Natural killer cell treated with Interleukin-12 subunit alpha and Interleukin-12 subunit beta and Interleukin-15 and Interleukin-18, amount 100 ng/mL, for 72 hours (primary cell): ENCODE measurements around the gene PLEKHF1. TPM values are rescaled to one million over a fixed set of nuclear protein-coding genes. Genes with fewer than 3 reads are reported as not detected.
"Not testable (repeated sequence)": the region's sequence is repeated elsewhere in the genome, so short reads cannot be mapped to it uniquely, and the experiment has no call there.

Experiments used
- ATAC-seq, 2 donors: fragments of 150-1000 bp; cut with Tn5 transposase in 1 of 2; sonication (Bioruptor Pico), chemical (Tn5 transposase) in 1 of 2; 2 replicates each; pipeline ENCODE4 v1.10.0; 2021
- DNase-seq: peaks from one replicate; pipeline ENCODE4 v3.0.0; 2022; ENCODE audit warnings: low spot score
- H3K27ac Mint-ChIP-seq, 2 donors: 1 replicate in 1 of 2; 2 replicates in 1 of 2; pipeline ENCODE4 v1.8.0; 2022; ENCODE audit warnings: mixed read lengths in 2 of 2, mild to moderate bottlenecking in 1 of 2, moderate library complexity in 1 of 2
- H3K27me3 Mint-ChIP-seq, 2 donors: 1 replicate in 1 of 2; 2 replicates in 1 of 2; pipeline ENCODE4 v1.8.0; 2022; ENCODE audit warnings: mixed read lengths in 2 of 2
- H3K36me3 Mint-ChIP-seq: one replicate; pipeline ENCODE4 v1.8.0; 2022; ENCODE audit warnings: mixed read lengths
- H3K4me1 Mint-ChIP-seq, 2 donors: 1 replicate in 1 of 2; 2 replicates in 1 of 2; pipeline ENCODE4 v1.8.0; 2022; ENCODE audit warnings: low read depth in 2 of 2, mixed read lengths in 2 of 2, mild to moderate bottlenecking in 1 of 2
- H3K4me3 Mint-ChIP-seq: one replicate; pipeline ENCODE4 v1.8.0; 2022; ENCODE audit warnings: mixed read lengths
- H3K9me3 Mint-ChIP-seq: 2 replicates; pipeline ENCODE4 v1.8.0; 2022; ENCODE audit warnings: mixed read lengths
- total RNA-seq, 2 donors: library from RNA; stranded (reverse); gene quantifications; one replicate each; pipeline ENCODE4 v1.2.3, GENCODE V29; 2022

The PLEKHF1 gene
- total RNA-seq, 2 donors from 2014 or later = 15.6 to 17.7 TPM

DNA sequence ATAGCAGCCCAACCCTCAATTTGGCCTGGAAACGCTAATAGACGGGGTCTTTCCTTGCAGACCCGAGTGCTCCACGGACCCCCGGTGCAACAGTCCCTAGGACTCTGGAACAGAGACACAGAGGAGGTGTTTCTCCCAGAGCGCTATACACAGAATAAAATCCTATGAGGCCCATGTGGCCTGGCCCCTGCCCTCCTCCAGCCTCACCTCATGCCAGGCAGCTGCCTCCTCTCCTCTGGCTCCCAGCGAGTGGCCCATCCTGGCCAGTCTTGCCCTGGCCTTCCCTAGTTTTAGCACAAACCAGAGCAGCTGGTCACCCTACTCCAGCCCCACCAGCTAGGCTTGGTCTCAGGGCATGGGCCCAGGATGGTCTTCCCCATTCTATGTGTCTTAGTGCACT, 38.9 kb upstream of the PLEKHF1 start:
- H3K27ac Mint-ChIP-seq = peak overlapping the region in 1 of 2 donors; percentile 31
- DNase-seq (no peak), ATAC-seq (no peak)
- H3K36me3 Mint-ChIP-seq = no peaks in the 10 kb centered on the region
- H3K4me1 Mint-ChIP-seq = peaks cover 34 to 36% of the 10 kb centered on the region in 2 donors
- no peaks in the 10 kb centered on the region for H3K9me3 Mint-ChIP-seq
- no peak overlapping the region for H3K4me3 Mint-ChIP-seq
- no peaks in the 10 kb centered on the region for H3K27me3 Mint-ChIP-seq

DNA sequence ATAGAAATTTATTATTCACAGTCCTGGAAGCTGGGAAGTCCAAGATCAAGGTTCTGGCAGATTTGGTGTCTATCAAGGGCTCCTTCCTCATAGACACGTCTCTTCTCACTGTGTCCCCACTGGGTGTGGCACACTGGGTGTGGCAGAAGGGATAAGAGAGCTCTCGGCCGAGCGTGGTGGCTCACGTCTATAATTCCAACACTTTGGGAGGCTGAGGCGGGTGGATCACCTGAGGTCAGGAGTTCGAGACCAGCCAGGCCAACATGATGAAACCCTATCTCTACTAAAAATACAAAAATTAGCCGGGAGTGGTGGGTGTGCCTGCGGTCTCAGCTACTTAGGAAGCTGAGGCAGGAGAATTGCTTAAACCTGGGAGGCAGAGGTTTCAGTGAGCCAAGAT, 38.4 kb upstream of the PLEKHF1 start:
- Mint-ChIP-seq H3K27ac (peak overlapping the region in 1 of 2 donors; percentile 31), H3K4me1 (peaks cover 30 to 31% of the 10 kb centered on the region in 2 donors)
- H3K36me3 Mint-ChIP-seq, H3K4me3 Mint-ChIP-seq, H3K27me3 Mint-ChIP-seq, DNase-seq, H3K9me3 Mint-ChIP-seq, ATAC-seq: not testable (repeated sequence)

DNA sequence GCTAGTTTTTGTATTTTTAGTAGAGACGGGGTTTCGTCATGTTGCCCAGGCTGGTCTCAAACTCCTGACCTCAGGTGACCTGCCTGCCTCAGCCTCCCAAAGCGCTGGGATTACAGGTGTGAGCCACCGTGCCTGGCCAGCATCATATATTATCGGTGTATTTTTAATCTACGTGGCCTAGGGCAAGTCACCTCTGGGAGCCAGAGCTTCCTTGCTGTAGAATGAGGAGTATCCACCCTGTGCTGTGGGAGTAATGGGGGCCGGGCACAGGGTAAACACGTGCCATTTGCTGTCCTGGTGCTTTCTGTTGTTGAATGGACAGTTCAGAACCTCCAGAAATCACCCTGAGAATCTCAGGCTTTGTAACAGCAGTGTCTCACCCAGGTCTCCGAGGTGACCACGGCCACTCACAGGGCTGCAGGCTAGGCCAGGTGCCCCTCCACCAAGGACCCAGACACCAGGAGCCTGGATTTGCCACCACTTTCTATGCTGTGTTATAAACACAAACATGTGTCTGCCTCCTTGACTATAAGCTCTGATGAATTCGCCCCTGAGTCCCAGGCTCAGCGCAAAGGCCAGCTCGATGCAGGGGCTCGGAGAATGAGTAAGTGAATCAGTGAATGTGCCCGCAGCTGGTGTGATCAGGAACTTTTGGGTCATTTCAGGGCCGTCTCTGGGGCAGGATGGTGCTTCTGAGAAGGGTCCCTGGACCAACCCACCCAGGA, 36.4 kb upstream of the PLEKHF1 start:
- Mint-ChIP-seq H3K36me3 (no peaks in the 10 kb centered on the region), H3K27ac (no peak overlapping the region), H3K27me3 (no peaks in the 10 kb centered on the region), H3K9me3 (no peaks in the 10 kb centered on the region), H3K4me3 (no peak overlapping the region), H3K4me1 (peaks cover 12 to 15% of the 10 kb centered on the region in 2 donors)
- no peak for ATAC-seq
- no peak for DNase-seq

DNA sequence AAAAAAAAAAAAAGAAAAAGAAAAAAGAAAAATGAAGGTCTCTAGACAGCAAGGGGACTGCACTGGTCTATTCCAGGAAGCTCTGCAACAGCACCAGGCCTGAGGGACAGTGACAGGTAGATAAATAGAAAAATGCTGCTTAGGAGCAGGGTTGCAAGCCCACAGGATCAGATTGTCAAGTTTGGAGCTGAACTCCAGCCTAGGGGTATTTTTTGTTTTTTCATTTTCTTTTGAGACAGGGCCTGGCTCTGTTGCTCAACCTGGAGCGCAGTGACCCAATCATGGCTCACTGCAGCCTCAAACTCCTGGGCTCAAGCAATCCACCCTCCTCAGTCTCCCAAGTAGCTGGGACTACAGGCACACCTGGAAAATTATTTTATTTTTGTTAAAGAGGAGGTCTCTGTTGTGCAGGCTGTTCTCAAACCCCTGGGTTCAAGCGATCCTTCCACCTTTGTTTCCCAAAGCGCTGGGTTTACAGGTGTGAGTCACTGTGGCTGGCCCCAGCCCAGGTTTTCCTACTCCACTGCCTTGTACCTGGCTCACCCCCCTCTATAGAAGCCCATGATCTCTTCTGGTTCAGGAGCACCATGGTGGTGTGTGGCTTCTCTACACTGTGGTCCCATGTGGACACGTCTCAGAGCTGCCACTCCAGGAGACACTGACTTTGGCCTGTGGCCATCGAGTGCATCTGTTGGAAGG, 35.3 kb upstream of the PLEKHF1 start:
- Mint-ChIP-seq H3K27ac (no peak overlapping the region), H3K4me1 (peaks cover 4 to 10% of the 10 kb centered on the region in 2 donors), H3K4me3 (no peak overlapping the region), H3K36me3 (no peaks in the 10 kb centered on the region), H3K9me3 (no peaks in the 10 kb centered on the region), H3K27me3 (no peaks in the 10 kb centered on the region)
- ATAC-seq (no peak), DNase-seq (no peak)

DNA sequence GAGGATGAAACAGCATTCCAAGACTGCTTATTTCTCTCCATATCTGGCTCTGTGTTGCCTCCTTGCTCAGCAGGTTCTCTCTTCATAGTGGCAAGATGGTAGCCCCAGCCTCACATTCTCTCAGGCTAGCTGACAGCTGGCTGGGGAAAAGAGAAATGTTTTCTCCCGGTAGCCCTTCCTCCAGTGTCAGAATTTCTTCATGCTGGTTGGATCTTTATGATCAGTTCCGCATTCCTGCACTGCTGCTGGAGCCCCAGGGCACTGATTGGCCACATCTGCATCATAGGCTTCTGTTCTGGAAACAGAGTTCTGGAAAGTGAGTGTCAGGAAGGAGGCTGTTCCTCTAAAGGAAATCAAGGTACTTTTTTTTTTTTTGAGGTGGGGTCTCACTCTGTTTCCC, 34.6 kb upstream of the PLEKHF1 start:
- no peaks in the 10 kb centered on the region for H3K36me3 Mint-ChIP-seq
- no peak overlapping the region for H3K27ac Mint-ChIP-seq
- H3K9me3 Mint-ChIP-seq = no peaks in the 10 kb centered on the region
- H3K4me3 Mint-ChIP-seq = no peak overlapping the region
- ATAC-seq (no peak), DNase-seq (no peak)
- H3K4me1 Mint-ChIP-seq = peaks cover 0 to 6% of the 10 kb centered on the region in 2 donors
- no peaks in the 10 kb centered on the region for H3K27me3 Mint-ChIP-seq

DNA sequence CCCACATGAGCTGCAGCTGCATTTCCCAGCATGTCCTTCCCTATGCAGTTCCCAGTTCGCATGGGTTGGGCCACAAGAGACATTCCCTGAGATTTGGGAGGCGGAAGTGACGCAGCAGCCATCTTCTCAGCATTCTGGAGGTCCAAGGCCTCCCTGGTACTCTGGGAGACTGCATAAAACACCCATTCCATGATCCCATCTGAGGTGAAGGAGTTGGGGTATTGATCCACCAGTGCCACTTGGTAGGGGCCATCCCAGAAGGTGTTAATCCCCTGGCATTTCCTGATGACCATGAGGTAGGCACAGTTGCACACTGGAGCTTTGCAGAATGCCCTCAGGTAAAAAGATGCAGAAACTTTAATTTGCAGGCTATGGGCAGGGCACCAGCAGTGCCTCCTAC, 33.8 kb upstream of the PLEKHF1 start:
- Mint-ChIP-seq H3K27me3 (no peaks in the 10 kb centered on the region), H3K36me3 (no peaks in the 10 kb centered on the region), H3K4me3 (no peak overlapping the region), H3K9me3 (no peaks in the 10 kb centered on the region), H3K27ac (no peak overlapping the region), H3K4me1 (peaks cover 0 to 4% of the 10 kb centered on the region in 2 donors)
- ATAC-seq (no peak), DNase-seq (no peak)

DNA sequence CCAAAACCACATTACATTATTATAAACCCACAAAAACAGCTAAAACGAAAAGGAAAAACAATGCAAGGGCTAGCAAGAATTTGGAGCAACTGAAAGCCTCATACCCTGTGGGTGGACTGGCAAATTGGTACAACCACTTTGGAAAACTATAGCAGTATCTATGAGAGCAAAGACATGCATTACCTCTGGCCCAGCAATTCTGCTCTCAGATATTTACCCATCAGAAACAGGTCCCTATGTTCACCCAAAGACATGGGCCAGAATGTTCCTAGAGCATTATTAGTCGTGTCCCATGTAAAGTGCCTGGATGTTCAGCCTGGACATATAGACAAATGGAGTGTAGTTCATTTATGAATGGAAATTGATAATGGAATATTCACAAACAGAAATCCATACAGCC, 31.3 kb upstream of the PLEKHF1 start:
- Mint-ChIP-seq H3K9me3 (no peaks in the 10 kb centered on the region), H3K4me1 (no peaks in the 10 kb centered on the region), H3K4me3 (no peak overlapping the region), H3K36me3 (no peaks in the 10 kb centered on the region), H3K27ac (no peak overlapping the region), H3K27me3 (no peaks in the 10 kb centered on the region)
- ATAC-seq = no peak
- DNase-seq = no peak

DNA sequence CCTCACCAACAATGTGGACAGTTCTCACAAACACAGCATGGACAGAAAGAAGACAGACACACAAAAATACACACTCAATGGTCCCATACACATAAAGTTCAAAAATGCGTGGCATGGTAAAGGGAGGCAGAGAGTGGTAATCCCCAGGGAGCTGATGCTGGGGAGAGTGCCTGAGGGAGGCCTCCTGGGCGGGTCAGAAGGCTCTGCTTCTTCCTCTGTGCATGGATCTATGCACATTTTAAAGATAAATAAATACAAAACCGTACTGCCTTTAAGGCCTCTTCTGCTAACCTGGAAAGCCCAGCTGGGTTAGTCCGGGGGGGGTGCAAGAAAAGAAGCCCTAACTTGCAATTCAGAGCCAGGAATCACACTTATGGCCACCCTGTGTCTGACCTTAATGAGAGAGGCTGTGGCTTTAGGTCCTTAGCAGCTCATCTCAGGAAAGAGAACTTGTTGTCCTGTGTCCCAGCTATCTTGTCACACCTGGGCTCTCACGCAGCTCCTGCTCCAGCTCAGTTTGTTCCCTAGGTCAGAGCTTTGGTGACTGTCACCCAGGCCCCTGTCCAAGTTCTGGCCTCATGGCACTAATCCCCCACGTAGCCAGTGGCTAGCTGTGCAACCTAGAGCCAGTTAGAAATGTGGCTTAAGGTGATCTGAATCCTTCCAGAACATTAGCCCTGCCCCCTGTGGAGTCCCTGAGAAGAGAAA, 30.7 kb upstream of the PLEKHF1 start:
- DNase-seq = no peak
- Mint-ChIP-seq H3K9me3 (no peaks in the 10 kb centered on the region), H3K4me1 (no peaks in the 10 kb centered on the region), H3K27ac (no peak overlapping the region), H3K27me3 (no peaks in the 10 kb centered on the region), H3K36me3 (no peaks in the 10 kb centered on the region), H3K4me3 (no peak overlapping the region)
- ATAC-seq = no peak

DNA sequence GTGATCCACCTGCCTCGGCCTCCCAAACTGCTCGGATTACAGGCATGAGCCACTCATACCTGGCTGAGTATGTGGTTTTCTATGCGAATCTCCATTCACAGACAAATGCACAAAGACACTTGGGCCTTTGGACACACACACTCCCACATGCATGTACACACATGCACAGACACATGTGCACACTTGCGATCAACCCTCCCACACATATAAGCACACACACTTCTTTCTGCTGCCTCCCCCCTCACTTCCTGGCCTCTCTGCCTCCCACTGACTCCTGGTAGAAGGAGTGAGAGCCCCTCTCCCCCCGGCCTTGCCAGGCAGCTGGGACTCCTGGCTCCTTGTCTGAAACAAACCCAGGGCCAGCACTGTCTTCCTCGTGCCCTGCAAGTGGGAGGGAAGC, 29.3 kb upstream of the PLEKHF1 start:
- Mint-ChIP-seq H3K27me3 (no peaks in the 10 kb centered on the region), H3K4me3 (no peak overlapping the region), H3K9me3 (no peaks in the 10 kb centered on the region), H3K27ac (no peak overlapping the region), H3K4me1 (no peaks in the 10 kb centered on the region), H3K36me3 (no peaks in the 10 kb centered on the region)
- DNase-seq = no peak
- ATAC-seq = no peak

DNA sequence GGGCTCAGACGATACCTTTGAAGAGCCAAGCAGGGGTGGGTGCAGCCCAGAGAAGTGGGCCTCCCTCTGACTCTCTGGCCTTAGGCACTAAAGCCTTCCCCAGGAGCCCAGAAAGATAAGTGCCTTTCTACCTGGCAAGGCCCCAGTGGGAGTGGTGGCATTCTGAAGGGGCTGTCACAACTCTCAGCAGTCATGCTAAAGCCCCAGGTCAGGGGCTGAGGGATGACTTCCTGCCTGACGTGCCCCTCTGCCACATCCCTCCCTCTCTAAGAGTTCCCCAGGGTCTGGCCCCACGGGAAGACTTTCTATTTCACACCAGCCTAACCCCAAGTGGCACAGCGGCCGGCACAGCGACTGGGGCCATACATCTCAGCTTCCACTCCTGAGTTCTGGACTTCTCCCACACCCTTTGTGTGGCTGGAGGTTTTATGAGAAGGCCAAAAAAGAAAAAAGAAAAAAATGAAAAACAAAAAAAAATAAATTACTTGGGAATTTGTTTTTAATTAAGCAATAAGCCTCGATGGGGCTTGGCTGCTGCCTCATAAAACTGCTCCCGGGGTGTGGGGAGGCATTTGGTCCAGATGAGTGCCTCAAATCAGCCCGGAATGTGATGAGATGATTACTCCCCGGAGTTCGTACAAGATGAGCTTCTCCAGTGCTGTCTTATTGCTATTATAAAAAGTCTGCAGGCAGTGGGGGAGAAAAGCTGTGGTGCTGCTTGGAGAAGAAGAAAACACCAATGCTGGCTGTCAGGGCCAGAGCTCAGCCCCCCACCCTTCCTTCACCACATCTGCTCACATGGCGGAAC, 28.5 kb upstream of the PLEKHF1 start:
- ATAC-seq = no peak
- no peak overlapping the region for H3K4me3 Mint-ChIP-seq
- H3K9me3 Mint-ChIP-seq = no peaks in the 10 kb centered on the region

DNA sequence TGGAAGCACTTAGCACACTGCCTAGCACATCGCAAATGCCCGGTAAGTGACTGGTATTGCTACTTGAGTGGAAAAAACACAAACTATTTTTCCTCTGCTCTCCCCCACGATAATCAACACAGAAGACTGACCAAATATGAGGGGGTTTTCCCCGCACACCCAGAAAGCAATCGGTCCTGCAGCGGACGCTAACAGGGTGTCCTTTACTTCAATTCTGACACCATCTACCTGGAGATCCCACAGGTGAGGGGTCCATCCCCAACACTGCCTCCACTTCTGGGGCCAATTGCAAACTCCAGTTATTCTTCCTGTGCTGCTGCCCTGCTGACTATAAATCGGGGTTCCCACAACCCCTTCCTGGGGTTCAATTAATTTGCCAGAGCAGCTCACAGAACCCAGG, 26.2 kb upstream of the PLEKHF1 start:
- Mint-ChIP-seq H3K4me3 (no peak overlapping the region), H3K27me3 (peaks cover 0 to 4% of the 10 kb centered on the region in 2 donors), H3K27ac (no peak overlapping the region), H3K36me3 (no peaks in the 10 kb centered on the region), H3K4me1 (no peaks in the 10 kb centered on the region), H3K9me3 (no peaks in the 10 kb centered on the region)
- no peak for ATAC-seq
- no peak for DNase-seq

More for the DNA sequence above, 28.5 kb upstream of the PLEKHF1 start:
- no peak for DNase-seq
- Mint-ChIP-seq H3K27me3 (peaks cover 0 to 4% of the 10 kb centered on the region in 2 donors), H3K27ac (no peak overlapping the region), H3K36me3 (no peaks in the 10 kb centered on the region), H3K4me1 (no peaks in the 10 kb centered on the region)

DNA sequence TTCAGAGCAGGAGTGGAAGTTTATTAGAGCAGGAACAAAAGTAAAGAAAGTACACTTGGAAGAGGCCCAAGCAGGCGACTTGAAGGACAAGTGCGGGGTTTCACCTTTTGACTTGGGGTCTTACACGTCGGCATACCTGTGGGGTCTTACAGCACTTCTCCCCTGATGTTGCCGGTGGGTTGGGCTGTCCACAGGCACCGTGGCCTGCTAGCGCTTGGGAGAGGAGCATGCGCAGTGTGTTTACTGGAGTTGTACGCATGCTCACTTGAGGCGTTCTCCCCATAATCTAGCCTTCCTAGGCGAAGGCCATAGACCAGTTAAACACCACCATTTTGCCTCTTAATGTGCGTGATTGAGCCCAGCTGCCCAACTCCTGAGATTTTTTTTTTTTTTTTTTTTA, 25.0 kb upstream of the PLEKHF1 start:
- ATAC-seq (no peak), DNase-seq (no peak)
- peak overlapping the region in 1 of 2 donors; percentile 20 for H3K27ac Mint-ChIP-seq
- H3K36me3 Mint-ChIP-seq = no peaks in the 10 kb centered on the region
- no peak overlapping the region for H3K4me3 Mint-ChIP-seq
- H3K4me1 Mint-ChIP-seq = peaks cover 6 to 7% of the 10 kb centered on the region in 2 donors
- H3K27me3 Mint-ChIP-seq = peaks cover 0 to 4% of the 10 kb centered on the region in 2 donors
- H3K9me3 Mint-ChIP-seq = no peaks in the 10 kb centered on the region

DNA sequence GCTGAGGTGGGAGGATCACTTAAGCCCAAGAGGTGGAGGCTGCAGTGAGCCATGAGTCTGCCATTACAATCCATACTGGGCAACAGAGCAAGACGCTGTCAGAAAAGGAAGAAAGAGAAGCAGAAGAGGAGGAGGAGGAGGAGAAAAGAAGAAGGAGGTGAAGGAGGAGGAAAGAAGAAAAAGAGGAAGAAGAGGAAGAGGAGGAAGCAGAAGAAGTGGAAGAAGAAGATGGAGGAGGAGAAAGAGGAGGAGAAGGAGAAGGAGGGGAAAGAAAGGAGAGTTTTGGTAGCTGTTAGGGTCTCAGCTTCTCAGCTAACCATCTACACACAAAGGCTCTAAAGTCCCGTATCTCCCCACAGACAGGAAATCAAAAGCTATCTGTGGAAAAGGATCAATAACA, 23.7 kb upstream of the PLEKHF1 start:
- DNase-seq (no peak), ATAC-seq (no peak)
- H3K27me3 Mint-ChIP-seq = peaks cover 0 to 5% of the 10 kb centered on the region in 2 donors
- no peaks in the 10 kb centered on the region for H3K9me3 Mint-ChIP-seq
- H3K27ac Mint-ChIP-seq = no peak overlapping the region
- H3K4me1 Mint-ChIP-seq = peaks cover 18 to 20% of the 10 kb centered on the region in 2 donors
- no peak overlapping the region for H3K4me3 Mint-ChIP-seq
- H3K36me3 Mint-ChIP-seq = no peaks in the 10 kb centered on the region
